HG02970 (cell line): ENCODE results near the gene CMTM1.
A peak's percentile ranks its signal among the peaks of the same experiment; 100 is the strongest.

Experiments
- ATAC-seq: cut with Tn5 transposase; IDR thresholded peaks from one replicate; pipeline ENCODE4 v1.9.1; 2021; ENCODE audit warnings: mild to moderate bottlenecking, moderate library complexity, moderate number of reproducible peaks; ENCODE audit not compliant: unreplicated experiment, low FRiP score

CMTM1 gene

GRCh38 chr16:66537236-66537635 lies 29.0 kb upstream of the CMTM1 start:
- ATAC-seq: no peak

GRCh38 chr16:66538910-66539309 lies 27.3 kb upstream of the CMTM1 start:
- ATAC-seq: no peak

GRCh38 chr16:66539623-66540469 lies 26.4 kb upstream of the CMTM1 start:
- no peak for ATAC-seq

GRCh38 chr16:66541388-66542355 lies 24.6 kb upstream of the CMTM1 start:
- no peak for ATAC-seq

GRCh38 chr16:66542396-66542795 lies 23.8 kb upstream of the CMTM1 start:
- no peak for ATAC-seq

GRCh38 chr16:66543541-66543940 lies 22.7 kb upstream of the CMTM1 start:
- no peak for ATAC-seq

GRCh38 chr16:66544016-66544757 lies 22.1 kb upstream of the CMTM1 start:
- ATAC-seq: no peak

- no peak for ATAC-seq
These were observed 18.9 kb upstream of the CMTM1 start for GRCh38 chr16:66547101-66547989.

GRCh38 chr16:66548068-66548467 lies 18.2 kb upstream of the CMTM1 start:
- no peak for ATAC-seq

- ATAC-seq: no peak
These were observed 17.4 kb upstream of the CMTM1 start for GRCh38 chr16:66548868-66549267.

- ATAC-seq: no peak
These were observed 16.7 kb upstream of the CMTM1 start, which contains the start of gene TK2 for GRCh38 chr16:66549284-66550131. TSS of gene TK2 (minus strand) at chr16:66550122. CDS start at chr16:66550061, 61 bp downstream.

GRCh38 chr16:66551348-66551759 lies 14.9 kb upstream of the CMTM1 start:
- no peak for ATAC-seq

- no peak for ATAC-seq
These were observed 14.4 kb upstream of the CMTM1 start for GRCh38 chr16:66551788-66552285.

GRCh38 chr16:66552286-66553177 lies 13.7 kb upstream of the CMTM1 start, which contains the start of gene CKLF:
TSS of gene CKLF (plus strand) at chr16:66552576. CDS start at chr16:66552716, 140 bp downstream.
- ATAC-seq: peak; percentile 80

- no peak for ATAC-seq
These were observed 13.0 kb upstream of the CMTM1 start for GRCh38 chr16:66553223-66553622.

GRCh38 chr16:66554021-66554420 lies 12.2 kb upstream of the CMTM1 start:
- no peak for ATAC-seq

GRCh38 chr16:66554495-66554894 lies 11.7 kb upstream of the CMTM1 start:
- no peak for ATAC-seq
